NCI-H2227 treated with DMSO at 0.1 percent for 48 hours (cell line): ENCODE data around the gene ZNF786.
"Not testable (repeated sequence)": the region's sequence is repeated elsewhere in the genome, so short reads cannot be mapped to it uniquely, and the experiment has no call there.

Experiments used
- DNase-seq: peaks from one replicate; lab custom pipeline; 2025; lab: John Stamatoyannopoulos, UW

Gene ZNF786

DNA sequence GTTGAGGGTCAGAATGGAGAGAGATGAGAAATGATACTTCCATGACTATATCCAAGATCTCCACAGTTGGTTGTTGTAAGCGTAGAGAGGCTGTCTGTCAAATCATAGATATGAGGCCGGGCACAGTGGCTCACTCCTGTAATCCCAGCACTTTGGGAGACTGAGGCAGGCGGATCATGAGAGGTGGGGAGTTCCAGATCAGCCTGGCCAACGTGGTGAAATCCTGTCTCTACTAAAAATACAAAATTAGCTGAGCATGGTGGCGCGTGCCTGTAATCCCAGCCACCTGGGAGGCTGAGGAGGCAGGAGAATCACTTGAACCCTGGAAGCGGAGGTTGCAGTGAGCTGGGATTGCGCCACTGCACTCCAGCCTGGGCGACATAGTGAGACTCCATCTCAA lies 60.1 kb downstream of the ZNF786 start:
- DNase-seq: not testable (repeated sequence)

DNA sequence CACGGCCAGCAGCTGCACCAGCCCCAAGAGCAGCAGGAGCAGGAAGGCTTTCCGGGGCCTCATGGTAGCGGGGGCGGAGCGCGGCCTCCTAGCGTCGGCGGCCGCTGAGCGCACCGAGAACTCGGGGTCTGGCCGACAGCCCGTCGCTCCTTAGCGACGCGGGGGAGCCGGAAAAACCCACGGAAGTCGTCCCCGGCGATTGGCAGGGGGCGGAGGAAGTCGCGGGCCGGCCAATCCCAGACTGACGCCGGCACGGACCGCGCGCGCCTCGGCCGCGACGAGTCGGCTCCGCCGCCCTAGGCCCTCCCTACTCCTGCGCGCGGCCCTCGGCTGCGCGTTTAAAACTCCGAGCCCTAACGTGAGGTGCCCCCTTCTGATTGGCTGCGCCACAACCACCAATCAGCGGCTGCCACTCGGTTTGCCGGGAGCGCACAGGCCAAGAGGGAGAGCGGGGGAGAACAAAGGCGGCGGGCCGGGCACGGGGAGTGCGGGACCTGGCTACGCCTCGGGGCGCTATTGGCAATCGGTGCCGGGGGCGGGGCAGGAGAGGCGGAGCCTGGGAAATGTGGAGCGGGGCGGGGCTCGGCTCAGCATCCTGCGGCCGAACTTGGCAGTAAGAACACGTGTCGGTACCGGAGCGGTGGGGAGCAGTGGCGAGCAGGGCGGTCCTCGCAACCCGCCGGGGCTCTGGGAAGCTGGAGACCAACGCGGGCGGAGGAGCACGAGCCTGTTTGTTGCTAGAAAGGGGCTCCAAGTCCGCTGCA lies 62.0 kb downstream of the ZNF786 start, which contains the start of gene PDIA4:
Gene PDIA4, minus strand, starts transcription at position 160 of the 764 bp plus-strand sequence. Its CDS starts 97 bp downstream, at position 63.
- peak; percentile 99 for DNase-seq

DNA sequence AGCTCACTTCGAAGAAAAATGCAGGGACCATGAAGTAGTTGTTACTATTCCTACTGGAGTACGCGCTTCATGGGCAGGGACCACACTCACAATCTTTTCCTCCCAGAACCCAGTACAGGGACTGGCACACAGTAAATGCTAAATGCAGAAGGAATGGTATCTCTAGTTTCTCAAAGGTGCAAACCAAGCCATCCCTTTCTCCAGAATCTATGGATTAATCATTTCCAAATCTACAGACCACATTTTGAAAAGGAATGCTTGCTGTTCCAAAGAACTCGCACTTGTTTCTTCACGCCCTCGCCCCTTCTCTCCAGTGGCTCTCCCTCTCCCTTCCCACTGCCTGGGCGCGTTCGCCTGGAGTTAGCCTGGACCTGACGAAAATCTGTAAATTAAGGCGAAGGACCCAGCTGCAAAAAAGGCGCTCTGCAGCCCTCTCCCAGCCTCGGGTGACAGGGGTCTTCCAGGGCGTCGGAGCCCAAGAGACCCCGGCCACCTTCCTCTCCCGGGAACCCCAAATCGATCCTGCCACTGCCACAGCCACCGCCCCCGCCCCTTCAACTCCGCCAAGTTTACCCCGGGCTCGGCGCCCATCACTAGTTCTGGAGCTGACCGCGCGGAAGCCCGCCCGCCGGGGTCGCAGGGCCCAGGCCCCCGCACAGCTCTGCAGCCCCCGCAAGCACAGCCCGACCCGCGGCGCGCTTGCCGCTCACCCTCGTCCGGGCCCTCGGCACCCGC lies 62.7 kb downstream of the ZNF786 start:
- DNase-seq: peak; percentile 25

DNA sequence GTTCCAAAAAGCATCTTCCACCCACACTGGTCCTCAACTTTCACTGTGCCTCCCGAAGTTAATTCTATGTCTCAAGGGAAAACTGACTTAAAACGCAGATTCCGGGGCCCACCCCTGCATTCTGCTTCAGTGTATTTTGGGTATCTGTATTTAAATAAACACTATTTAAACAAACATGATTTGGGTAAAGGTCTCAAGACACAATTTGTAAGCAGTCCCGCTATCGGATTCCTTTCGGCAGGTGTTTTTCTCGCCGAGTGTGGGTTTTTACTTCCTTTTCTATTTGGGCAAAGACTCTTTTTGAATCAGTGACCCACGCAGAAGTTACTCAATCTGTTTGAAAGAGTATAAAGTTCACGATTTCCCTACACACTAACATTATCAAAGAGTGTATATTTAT lies 63.5 kb downstream of the ZNF786 start:
- DNase-seq: no peak

DNA sequence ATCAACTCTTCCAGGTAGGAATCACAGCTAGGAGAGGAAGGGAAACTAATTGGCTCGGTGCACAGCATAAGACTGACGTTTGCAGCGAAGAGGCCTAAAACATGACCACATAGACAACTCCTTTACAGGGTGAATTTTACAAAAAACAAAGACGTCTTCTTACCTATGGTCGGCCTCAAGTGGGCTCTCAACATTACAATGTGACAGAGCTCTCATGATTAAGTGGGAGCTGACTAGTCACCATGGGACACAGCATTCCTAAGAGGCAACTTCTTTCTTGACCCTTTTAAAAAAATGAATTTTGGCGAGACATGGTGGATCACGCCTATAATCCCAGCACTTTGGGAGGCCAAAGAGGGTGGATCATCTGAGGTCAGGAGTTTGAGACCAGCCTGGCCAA lies 66.9 kb downstream of the ZNF786 start:
- peak; percentile 11 for DNase-seq

DNA sequence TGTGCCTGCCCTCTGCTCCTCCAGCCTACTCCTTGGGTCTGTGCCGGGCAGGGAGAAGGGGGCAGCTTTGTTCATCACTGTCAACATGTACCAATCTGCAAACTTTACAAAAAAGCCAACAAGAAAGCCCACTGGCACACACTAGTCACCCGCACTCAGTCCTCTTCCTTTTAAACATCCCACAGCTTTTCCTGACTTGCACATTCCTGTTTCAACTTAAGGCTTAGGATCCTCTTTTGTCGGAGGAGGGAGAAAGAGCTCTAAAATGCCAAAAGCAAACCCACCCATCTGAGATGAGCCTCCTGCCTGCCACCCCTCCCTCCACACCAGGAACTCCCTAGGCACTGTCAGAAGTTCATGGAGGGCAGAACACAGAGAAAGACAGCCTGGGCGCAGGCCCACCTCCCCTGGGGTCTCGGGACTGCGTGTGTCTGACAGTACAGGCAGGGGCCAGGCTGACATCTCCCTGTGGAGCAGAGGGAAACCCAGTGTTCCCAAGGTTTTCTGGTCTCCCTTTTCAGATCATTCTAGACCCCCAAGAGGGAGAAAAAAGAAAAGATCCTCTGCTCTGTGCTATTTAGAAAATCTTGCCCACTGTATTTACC lies 67.7 kb downstream of the ZNF786 start:
- no peak for DNase-seq

DNA sequence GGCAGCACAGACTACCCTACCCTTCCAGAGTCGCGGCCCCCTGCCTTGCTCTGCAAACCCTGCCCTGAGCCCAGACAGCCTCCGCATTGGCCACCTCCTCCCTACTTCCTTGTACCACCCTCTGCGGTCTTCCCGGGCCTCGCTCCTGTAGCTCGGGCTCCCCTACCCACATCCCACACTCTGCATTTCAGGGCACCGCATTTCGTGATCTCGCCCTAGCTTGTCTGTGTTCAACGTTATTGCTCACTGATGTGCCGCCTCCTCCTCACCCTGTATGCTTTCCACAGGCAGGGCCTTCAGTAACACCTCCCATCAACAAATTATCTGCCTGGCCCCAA lies 68.8 kb downstream of the ZNF786 start:
- DNase-seq: no peak

DNA sequence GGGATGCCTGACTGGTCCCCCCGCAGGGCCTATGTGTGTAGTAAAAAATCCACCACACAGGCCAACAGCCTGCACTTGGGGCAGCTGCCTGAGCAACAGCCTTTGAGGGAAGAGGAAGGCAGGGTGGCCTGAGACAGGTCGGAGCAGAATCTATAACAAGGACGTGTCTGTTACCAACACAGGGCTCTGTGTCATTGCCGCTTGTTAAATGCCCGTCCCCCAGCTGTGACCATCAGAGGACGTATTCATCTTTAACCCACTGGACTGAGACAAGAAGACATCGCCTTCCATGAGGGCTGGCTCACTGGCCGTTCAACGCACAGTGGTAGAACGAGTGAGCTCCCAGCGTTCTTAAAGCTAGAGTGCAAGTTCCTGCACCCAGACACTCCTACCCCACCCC lies 70.0 kb downstream of the ZNF786 start:
- DNase-seq: no peak
